H7 (cell line): ENCODE data around the gene CCDC190. TPM values are rescaled to one million over a fixed set of nuclear protein-coding genes. Genes with fewer than 3 reads are reported as not detected.

Source experiments
- DNase-seq: peaks from one replicate; pipeline ENCODE4 v3.0.0; 2012
- H3K27me3 ChIP-seq: 2 replicates; pipeline ENCODE4 v1.6.0; 2011; ENCODE audit warnings: mild to moderate bottlenecking, low read length; ENCODE audit not compliant: control insufficient read depth, insufficient read depth
- H3K36me3 ChIP-seq: replicated peaks from 2 replicates; pipeline ENCODE4 v1.5.1; 2011; ENCODE audit warnings: low read length; ENCODE audit not compliant: control insufficient read depth, insufficient read depth
- H3K4me3 ChIP-seq: 2 replicates; pipeline ENCODE4 v1.5.1; 2011; ENCODE audit warnings: low read depth, mild to moderate bottlenecking, control low read depth, low read length, moderate library complexity; ENCODE audit not compliant: insufficient read depth
- total RNA-seq: library from RNA; depleted of rRNA; stranded (reverse); fragments of >200 nt; shearing (Covaris generic); gene quantifications from 2 replicates; pipeline ENCODE4 v1.2.3, GENCODE V29; 2014; rRNA removed

CCDC190 gene, protein sequence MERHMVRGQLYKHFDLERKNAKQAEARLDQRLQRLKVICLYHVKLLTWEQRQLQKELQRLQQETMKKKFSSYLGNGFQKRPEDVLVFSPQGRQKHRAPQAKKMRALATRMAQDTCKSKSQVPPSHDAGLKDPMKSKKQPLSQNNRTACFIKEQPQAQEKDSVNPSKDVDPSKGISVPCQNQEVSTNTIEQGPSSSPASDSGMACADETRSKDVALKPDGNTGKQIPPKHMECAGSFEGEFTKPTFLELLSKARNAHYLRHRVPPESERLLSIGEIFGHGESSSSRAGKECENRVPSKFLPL
- not detected in 2 replicates for total RNA-seq

DNA sequence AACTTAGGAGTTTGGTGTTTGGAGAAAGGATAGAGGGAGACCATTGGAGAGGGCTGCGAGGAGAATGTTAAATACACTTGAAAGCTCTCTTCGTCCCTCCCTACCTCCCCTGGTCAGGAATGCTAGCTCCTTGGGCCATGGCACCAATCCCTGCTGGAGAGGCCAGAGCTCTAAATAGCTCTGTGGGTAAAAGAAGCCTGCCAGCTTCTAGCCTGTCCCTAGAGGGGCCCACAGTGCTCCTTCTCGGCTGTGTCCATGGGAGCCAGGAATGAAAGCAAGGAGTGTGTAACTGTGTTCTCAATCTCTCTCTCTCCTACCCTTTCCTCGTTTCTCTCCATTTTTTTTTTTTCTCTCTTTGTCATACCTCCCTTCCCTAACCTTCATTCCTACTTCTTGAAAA is at the start of gene CCDC190:
Gene CCDC190 (minus strand): TSS at position 75 of the 400 bp plus-strand sequence. CDS start 1,529 bp downstream, outside the sequence.
- no peaks in the 10 kb centered on the region for H3K36me3 ChIP-seq
- H3K27me3 ChIP-seq = no peaks in the 10 kb centered on the region
- no peak for DNase-seq
- H3K4me3 ChIP-seq = no peak within 1 kb of the TSS

DNA sequence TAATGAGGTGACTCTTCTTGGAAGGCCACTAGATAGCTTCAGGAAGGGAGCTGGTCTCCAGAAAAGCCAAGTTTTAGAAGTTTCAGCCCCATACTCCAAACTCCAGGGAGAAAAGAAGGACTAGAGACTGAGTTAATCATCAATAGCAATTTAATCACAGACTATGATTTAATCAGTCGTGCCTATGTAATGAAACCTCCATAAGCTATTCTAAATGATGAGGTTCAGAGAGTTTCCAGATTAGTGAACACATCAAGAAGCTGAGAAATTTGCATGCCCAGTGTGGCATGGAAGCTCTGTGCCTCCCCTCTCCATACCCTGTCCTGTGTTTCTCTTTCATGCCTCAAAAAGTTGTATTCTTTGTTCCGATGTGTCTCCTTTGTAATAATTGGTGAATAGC is 49.2 kb upstream of the CCDC190 start:
- H3K27me3 ChIP-seq = no peaks in the 10 kb centered on the region
- no peak for DNase-seq
- no peaks in the 10 kb centered on the region for H3K36me3 ChIP-seq
- H3K4me3 ChIP-seq = no peak overlapping the region

DNA sequence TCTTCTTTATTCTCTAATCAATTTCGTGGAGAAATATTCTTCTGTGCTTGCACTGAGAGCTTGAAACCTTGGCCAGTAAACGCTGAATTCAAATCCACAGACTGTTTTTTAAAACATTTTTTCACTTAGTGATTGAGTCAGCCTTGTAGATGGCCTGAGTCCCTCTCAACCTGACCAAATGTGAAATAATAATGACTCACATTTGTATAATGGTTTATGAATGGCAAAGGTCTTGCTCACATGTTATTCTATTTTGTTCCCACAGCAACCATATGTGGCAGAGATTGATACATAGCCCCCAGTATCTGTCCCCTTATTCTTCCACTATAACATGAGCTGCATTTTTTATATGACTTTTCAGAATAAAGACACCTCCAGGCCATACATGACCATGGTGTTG is 47.8 kb upstream of the CCDC190 start:
- Histone ChIP-seq H3K36me3 (no peaks in the 10 kb centered on the region), H3K4me3 (no peak overlapping the region), H3K27me3 (no peaks in the 10 kb centered on the region)
- DNase-seq = no peak

DNA sequence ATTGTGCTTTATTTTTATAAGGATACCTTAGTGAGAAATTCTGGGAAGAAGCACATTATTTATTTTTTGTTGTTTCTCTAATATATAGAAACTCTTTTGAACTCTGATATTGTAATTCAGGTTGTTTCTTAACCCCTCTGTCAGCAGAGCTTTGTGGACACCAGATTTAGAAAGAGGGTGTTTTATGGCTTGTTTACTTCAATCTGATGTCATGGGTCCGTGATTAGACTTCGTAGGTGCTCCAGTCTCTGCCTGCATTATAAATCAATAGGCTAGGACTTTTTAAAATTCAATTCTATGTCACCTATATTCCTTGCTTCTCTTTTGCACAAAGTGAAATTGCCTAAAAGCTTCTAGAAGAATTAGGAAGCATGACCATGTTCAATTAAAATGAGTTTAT is 47.3 kb upstream of the CCDC190 start:
- DNase-seq = no peak
- H3K36me3 ChIP-seq = no peaks in the 10 kb centered on the region
- no peaks in the 10 kb centered on the region for H3K27me3 ChIP-seq
- no peak overlapping the region for H3K4me3 ChIP-seq

DNA sequence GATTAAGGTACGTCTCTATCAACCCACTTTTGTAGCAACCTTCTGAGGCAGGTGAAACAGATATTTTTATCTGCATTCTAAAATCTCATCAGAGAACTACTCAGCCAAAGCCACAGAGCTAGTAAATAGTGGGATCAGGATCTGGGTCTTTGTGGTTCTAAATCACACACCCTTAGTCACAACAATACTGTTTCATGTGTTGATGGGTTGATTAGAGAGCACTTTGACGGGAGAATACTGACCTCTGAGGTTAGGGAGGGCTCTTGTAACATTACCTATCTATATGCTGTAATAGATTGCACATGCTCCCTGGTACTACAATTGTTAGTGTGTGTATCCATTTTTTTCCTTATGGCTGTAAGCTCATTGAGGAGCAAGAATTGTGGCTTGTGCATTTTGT is 45.5 kb upstream of the CCDC190 start:
- DNase-seq = no peak
- Histone ChIP-seq H3K4me3 (no peak overlapping the region), H3K36me3 (no peaks in the 10 kb centered on the region), H3K27me3 (no peaks in the 10 kb centered on the region)

DNA sequence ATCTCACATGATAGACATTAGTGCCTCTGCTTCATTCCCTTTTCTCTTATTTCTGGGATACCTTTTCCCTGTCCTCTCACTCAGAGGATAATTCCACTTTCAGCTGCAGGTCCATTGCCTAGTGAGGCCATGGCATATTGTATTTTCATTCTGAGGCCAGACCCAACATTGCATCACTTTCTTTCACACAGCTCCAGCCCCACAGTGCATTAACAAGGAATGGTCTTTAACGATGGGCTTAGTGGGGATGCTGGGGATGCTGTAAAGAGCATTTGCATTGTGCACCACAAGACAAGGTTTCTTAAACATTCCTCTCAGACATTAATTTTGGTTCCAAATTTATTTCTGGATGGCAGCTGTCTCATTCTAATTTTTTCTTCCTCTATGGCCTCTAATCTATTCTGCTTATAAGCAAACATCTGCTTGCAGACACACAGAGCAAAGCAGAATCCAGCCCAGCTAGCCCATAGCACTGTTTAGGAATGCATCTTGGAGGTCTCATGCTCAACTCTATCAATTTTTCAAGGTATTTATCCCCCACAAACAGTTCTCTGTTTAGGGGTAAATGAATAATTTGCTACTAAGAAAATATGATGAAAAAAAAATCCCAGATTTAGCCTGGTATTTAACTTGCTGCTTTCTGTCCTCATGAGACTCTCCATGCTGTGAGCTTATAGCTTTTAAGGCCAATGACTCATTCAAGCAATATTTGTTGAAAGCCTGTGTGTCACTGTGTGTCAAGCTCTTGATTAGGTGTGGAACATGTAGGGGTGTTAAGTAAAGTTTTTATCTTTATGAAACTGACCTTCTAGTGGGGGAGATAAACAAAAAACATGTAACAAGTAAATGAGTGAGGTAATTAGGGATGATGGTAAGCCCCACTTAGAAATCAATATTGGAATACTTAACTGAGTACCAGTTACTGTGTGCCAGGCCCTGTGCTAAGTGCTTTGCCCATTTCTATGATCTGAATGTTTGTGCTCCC is 44.5 kb upstream of the CCDC190 start:
- Histone ChIP-seq H3K27me3 (no peaks in the 10 kb centered on the region), H3K4me3 (no peak overlapping the region), H3K36me3 (no peaks in the 10 kb centered on the region)
- no peak for DNase-seq

DNA sequence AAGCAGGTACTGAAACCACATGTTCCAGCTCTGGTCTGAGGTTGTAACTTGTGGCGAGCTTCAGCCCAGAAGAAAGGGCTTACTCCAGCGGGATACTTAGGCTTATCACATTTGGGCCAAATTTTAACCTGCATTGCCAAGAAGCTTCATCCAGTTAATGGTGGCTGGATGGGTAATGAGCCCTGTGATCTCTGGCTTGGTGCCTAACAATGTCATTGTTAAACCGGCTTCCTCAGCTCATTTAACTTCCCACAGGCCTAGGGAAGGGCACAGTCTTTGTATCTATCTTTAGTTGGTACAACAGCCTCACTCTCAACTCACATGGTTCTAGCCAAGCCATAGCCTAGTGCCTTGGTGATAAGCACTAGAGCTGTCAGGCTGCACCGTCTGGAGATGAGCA is 43.6 kb upstream of the CCDC190 start:
- DNase-seq = no peak
- H3K27me3 ChIP-seq = no peaks in the 10 kb centered on the region
- H3K4me3 ChIP-seq = no peak overlapping the region
- no peaks in the 10 kb centered on the region for H3K36me3 ChIP-seq

DNA sequence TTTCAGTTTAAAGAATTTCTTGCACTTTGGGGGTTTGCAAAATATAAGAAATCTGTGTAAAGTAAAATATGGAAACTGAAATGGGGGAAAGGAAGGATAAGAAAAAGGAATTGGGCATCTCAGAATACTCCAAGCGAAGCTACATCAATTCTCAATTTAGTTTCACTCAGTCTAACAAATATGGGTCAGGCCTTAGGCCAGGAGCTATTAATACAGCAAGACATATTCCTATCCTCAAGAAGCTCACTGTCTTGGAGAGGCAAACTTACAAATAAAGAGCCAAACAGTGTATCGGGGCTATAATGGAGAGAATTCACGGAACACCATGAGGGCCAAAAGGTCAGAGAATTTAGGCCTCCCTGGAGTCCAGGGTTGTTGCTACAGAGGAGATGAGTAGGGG is 43.0 kb upstream of the CCDC190 start:
- DNase-seq = no peak
- Histone ChIP-seq H3K4me3 (no peak overlapping the region), H3K27me3 (no peaks in the 10 kb centered on the region), H3K36me3 (no peaks in the 10 kb centered on the region)

DNA sequence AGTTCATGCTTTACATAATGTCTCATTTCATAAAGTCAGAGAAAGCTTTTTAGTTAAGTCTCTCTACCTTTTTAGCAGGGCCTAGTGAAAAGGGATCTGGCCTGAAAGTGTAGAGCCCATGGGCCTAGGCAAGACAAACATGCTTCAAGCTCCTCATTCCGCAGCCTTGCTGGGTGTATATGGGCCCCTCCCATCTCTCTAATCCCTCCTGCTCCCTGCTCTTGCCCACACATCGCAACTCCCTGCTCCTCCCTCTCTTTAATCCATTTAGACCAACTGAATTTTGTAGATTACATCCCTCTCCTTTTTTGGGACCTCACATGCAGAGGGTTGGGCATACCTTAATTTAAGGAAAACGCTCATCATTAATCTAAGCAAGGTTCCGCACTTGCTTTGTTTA is 42.3 kb upstream of the CCDC190 start:
- Histone ChIP-seq H3K36me3 (no peaks in the 10 kb centered on the region), H3K27me3 (no peaks in the 10 kb centered on the region), H3K4me3 (no peak overlapping the region)
- no peak for DNase-seq

DNA sequence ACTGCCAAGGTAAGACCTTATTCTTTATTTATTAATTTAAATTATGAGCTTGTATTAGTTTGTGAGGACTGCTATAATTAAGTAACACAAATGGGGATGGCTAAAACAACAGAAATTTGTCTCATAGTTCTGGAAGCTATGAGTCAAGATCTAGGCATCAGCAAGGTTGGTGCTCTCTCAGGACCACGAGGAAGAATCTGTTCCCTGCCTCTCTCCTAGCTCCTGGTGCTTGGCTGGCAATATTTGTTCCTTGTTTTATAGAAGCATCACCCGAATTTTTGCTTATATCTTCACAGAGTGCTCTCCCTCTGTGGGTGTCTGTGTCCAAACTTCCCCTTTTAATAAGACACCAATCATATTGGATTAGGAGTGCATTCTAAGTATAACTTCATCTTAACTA is 41.4 kb upstream of the CCDC190 start:
- DNase-seq = no peak
- Histone ChIP-seq H3K27me3 (no peaks in the 10 kb centered on the region), H3K36me3 (no peaks in the 10 kb centered on the region), H3K4me3 (no peak overlapping the region)

DNA sequence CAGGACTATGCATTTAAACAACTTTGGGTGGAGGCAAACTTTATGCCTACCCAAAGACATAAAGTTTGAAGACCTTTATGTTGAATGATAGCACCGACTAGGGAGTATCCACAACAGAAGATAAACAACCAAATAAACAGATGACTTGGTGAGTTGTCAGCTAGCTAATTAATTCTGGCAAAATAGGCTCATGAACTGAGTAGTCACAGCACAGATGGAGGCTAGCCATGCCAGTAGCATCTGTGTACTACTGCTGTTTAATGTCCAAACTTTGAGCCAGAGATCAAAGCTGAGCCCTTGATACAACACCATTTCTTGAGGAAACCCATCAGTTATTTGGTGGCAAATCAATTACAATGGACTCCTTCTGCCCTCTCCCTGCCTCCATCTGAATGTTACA is 40.3 kb upstream of the CCDC190 start:
- DNase-seq = no peak
- Histone ChIP-seq H3K4me3 (no peak overlapping the region), H3K36me3 (no peaks in the 10 kb centered on the region), H3K27me3 (no peaks in the 10 kb centered on the region)

DNA sequence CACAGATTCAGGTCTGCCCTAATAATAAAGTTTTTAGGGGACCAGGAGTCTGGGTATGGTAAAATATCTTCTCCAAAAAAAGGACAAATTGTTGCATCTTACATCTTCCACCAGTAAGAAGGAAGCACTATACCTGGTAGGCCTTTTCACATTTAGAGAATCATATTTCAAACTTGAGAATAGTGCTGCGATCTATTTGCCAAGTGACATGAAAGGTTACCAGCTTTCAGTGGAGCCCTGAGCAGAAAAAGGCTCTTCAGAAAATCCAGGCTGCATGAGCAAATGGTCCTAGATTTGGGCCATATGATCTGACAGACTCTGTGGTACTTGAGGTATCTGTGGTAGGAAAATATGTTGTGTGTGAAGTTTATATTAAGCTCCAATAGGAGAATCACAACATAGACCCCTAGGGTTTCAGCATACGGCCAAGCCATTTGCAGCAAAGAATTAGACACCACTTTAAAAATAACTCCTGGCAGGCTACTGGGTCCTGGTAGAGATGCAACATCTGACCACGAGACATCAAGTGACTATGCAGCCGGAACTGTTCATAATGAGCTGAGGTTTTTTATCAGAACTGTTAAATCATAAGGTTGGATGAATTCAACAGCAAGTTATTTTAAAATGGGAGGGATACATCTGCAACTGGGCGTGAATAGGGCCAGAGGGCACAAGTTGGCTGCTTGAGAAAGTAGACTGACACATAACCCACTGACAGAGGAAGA is 38.6 kb upstream of the CCDC190 start:
- H3K4me3 ChIP-seq = no peak overlapping the region
- no peak for DNase-seq
- no peaks in the 10 kb centered on the region for H3K27me3 ChIP-seq
- H3K36me3 ChIP-seq = no peaks in the 10 kb centered on the region

DNA sequence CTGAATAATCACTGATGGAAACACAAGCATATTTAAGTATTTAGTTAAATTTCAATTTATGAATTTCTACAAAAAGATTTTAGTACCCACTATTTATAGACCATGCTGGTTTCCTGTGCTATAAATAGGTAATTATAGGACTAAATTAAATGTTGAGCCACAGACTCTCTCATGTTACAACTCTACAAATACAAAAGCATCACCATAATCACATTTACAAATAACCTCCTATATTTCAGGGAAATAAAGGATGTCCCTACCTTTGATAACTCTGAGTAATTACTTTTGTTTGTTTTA is 32.6 kb upstream of the CCDC190 start:
- H3K27me3 ChIP-seq = no peaks in the 10 kb centered on the region
- no peak overlapping the region for H3K4me3 ChIP-seq
- no peak for DNase-seq
- H3K36me3 ChIP-seq = no peaks in the 10 kb centered on the region

DNA sequence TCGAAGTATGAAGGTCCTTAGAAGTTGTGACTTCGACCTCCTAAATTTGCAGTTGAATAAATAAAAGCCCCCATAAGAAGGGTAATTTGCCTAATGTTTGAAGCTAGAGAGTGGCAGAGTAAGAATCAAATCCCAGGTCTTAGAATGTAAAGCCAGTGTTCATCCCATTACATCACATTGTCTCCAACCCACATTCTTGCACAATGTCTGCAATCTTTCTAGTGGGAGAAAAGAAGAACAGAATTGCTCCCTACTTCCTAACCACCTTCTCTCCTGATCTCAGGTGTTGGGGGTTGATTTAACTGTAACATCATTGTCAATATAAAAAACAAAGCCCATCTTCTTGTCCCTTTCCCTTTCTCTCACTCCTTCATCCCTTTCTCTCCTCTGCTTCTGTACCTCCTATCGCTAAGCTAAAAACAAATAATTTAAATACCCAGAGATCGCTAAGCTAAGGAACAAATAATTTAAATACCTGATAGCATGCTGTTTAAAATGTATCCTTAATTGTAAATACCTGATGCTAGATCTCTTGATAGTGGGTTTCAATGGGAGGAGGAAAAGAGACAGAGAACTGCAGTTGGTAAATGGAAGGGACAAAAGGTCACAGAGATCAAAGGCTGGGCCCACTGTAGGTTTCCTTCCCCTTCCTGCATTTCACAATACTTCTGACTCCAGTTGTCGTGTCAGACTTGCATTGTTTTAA is 32.1 kb upstream of the CCDC190 start:
- H3K4me3 ChIP-seq = no peak overlapping the region
- no peaks in the 10 kb centered on the region for H3K27me3 ChIP-seq
- DNase-seq = no peak
- H3K36me3 ChIP-seq = no peaks in the 10 kb centered on the region
